NCI-H524 (cell line): ENCODE measurements around the gene PSMD11.
"Not testable (repeated sequence)": the region's sequence is repeated elsewhere in the genome, so short reads cannot be mapped to it uniquely, and the experiment has no call there.

Experiments
- DNase-seq, 2 experiments: peaks; one replicate each; lab custom pipeline; 2025; lab: John Stamatoyannopoulos, UW

PSMD11 gene

DNA sequence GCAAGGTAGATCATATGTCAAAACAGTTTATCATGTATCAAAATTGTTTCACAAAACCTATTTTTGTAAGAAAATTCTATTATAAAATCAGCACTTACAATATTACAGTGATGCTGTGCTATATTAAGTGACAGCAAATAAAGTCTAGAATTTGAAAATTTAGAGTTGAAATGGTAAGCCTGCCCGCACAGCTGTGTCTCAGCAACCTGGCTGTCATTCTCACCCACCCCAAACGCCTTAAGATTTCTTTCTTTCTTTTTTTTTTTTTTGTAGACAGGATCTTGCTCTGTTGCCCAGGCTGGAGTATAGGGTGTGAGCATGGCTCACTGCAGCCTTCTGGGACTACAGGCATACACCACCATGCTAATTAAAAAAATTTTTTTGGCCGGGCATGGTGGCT lies 69.3 kb downstream of the PSMD11 start:
- no peak for DNase-seq

DNA sequence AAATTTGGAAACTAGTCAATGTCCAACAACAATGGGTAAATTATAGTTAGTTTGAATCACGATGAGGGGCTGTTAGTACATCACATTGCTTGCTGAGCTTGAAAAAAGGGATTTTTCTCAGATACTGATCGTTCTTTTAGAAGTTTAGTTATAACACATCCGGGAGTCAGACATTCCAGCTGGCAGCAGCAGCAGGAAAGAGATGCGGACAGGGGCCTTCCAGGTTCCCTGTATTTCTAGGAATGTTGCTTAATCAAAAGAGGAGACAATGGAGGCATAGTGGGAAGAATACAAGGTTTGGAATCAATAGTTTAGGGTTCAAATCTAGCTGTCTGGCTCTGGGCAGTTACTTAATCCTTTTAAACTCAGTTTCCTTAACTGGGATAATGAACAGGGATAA lies 70.3 kb downstream of the PSMD11 start:
- DNase-seq = no peak

DNA sequence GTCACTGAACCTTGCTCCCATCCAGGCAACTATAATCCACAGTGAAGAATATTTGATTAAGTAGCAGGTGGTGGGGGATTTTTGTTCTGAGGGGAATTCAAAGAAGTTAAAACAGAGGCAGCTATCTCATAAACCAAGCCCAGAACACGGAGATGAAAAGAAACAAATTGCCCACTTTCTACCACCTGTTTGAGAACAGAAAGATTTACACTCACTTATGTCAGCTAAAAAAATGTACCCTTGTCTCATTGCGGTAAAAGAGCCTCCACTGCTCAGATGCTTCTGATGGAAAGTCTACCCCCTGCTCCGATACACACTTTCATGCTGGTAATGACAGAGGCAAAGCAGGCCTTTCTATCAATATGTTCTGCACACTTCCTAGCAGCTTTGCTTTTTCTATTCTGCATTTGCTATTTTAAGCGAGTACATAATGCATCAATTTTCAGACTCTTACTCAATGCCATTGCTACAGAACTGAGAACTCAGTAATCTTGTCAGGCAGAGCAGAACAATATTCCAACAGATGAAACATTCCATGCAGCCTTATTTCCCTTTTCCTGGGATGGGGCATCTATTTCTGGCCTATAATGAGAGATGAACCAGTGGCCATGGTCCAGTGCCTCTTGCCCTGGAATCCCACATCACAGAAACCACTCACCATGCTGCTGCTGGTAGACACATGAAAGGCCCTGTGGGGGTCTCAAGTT lies 71.5 kb downstream of the PSMD11 start:
- DNase-seq = peak in 1 of 2 experiments; percentile 55

- peak; percentile 71 to 91 for DNase-seq
Measured at GRCh38 chr17:32516450-32516849, 72.1 kb downstream of the PSMD11 start.

GRCh38 chr17:32516940-32517701 lies 72.8 kb downstream of the PSMD11 start:
- DNase-seq = no peak

DNA sequence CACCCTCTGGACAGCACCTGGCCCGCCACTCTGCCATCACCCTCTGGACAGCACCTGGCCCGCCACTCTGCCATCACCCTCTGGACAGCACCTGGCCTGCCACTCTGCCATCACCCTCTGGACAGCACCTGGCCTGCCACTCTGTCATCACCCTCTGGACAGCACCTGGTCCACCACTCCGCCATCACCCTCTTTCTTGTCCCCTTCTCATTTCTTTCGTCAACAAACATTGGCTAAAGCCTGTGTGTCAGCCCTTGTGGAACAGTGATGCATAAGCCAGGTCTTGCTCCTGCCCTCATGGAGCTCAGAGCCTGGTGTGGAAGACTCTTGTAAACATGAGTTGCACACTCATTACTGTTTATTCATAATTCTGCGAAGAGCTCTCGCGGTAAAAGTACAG lies 73.7 kb downstream of the PSMD11 start:
- no peak for DNase-seq

DNA sequence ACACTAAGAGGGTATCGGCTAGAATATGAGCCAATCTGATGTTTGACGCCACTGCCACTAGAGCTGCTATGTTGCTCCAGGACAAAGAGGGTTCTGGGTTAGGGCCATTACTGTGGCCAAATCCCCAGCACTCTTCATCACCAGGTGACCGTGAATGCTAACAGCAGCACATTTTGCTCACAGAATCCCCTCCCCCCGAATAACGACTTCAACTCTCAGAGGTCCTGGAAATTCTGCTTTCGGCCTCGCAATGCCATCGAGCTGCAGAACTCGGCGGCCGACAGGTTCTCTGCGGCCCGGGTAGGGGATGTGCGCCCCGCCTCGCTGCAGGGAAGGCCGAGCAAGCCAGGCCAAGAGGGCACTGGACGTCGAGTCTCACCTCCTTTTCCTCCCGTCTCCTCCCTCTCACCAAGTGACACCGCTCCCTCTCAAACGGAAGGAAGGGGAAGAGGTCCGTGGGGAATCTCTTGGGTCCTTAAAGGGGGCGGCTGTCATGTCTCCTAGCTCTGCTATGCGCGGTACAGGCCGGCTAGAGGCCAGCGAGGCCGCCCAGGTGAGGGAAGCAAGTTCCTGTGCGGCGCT lies 74.4 kb downstream of the PSMD11 start:
- no peak for DNase-seq

- peak; percentile 68 to 75 for DNase-seq
Measured at GRCh38 chr17:32519228-32520103, 75.2 kb downstream of the PSMD11 start.

DNA sequence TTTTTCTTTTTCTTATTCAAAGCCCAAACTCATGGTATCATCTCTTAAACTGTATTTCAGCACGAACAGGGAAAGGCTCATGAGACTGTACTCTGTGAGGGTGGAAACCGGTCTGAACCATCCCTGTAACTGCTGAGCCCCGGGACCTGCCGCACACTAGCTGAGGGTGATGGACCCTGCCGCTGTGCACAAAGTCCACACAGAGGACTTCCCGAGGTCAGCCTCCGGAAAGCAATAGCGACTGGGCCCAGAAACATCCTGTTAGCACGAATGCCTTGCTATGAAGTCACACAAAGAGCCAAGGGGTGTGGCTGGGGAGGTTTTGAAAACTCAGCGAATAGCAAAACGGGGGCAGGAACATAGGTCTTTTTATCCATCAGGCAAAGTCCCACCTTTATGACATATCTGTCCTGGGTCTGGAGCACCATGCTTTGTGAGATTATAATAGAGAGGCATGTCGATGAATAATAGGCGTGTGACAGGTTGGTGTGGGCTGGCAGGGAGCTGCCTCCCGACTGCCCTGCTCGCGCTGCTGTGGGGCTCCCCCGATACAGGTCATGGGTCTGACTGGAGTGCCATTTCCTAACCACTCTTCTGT lies 75.9 kb downstream of the PSMD11 start:
- DNase-seq = peak in 1 of 2 experiments; percentile 25

- DNase-seq = peak; percentile 80 to 94
Measured at GRCh38 chr17:32520737-32521404, 76.6 kb downstream of the PSMD11 start.

- no peak for DNase-seq
Measured at GRCh38 chr17:32523017-32523680, 78.8 kb downstream of the PSMD11 start.

DNA sequence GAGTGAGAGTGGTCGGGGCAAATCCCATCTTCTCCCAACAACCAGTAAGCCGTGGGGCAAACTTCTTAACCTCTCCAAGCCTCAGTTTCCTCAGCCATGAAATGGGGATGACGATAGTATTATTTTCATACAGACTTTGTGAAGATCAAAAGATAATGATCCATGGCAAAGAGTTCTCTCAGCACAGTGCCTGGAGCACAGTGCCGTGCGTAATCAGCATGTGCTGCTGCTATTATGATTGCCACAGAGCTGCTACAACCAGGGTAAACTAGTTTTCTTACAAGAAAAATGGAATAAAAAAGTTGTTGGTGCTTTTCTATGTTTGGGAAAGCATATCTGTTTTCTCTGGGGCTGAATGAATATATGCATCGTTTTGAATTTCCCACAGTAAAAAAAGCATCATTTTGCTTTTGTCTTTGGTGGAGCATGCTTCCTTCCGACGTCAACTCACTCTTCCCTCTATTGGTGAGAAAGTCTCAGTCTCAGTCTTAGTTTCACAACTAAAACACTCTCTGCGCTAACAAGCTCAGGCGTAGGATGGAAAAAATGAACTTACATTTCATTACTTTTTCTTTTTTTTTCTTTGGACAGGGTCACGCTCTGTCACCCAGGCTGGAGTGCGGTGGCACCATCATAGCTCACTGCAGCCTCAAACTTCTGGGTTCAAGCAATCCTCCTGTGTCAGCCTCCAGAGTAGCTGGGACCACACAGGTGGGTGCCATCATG lies 79.7 kb downstream of the PSMD11 start:
- no peak for DNase-seq

- not testable (repeated sequence) for DNase-seq
Measured at GRCh38 chr17:32524553-32524880, 80.2 kb downstream of the PSMD11 start.

GRCh38 chr17:32525122-32525521 lies 80.8 kb downstream of the PSMD11 start:
- DNase-seq = peak; percentile 48 to 70

DNA sequence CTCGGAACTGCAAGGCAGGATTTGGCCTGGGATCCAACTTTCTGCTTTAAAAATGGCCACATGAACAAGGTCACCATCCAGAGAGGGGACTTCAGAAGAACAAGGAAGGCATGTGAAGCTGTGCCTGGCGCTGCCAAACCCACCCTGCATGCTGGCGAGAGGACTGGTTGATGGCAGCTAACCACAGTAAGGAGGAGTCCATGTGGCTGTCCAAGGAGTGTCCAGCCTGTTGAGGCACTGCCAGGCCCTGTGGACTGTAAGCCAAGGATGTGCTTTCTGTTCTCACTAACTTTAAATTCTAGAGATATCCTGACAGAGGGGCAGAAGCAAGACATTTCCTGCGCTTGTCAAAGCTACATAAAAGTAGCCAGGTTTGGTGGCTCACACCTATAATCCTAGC lies 82.8 kb downstream of the PSMD11 start:
- no peak for DNase-seq

GRCh38 chr17:32528825-32529224 lies 84.5 kb downstream of the PSMD11 start:
- no peak for DNase-seq

- peak in 1 of 2 experiments; percentile 18 for DNase-seq
Measured at GRCh38 chr17:32529604-32530003, 85.3 kb downstream of the PSMD11 start.
